HPDE6-E6E7 (cell line): ENCODE data around the gene PINK1.
A peak's percentile ranks its signal among the peaks of the same experiment; 100 is the strongest.

Source experiments
- DNase-seq: peaks from one replicate; pipeline ENCODE4 v3.0.0; 2011; ENCODE audit warnings: missing footprints; ENCODE audit errors: extremely low spot score

PINK1 gene

DNA sequence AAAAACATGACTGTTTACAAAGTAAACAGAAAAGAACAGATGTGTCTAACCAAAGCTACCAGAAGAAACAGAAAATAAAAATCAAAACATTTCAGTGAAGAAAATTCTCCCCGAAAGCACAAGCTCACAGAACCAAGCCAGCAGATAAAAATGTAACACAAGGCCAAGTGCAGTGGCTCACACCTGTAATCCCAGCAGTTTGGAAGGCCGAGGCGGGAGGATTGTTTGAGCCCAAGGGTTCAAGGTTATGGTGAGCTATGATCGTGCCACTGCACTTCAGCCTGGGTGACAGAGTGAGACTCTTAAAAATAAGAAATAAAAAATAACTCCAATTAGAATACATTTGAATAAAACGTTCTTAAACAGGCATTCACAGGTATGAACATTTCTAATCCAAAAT lies 47.0 kb downstream of the PINK1 start:
- DNase-seq = no peak

DNA sequence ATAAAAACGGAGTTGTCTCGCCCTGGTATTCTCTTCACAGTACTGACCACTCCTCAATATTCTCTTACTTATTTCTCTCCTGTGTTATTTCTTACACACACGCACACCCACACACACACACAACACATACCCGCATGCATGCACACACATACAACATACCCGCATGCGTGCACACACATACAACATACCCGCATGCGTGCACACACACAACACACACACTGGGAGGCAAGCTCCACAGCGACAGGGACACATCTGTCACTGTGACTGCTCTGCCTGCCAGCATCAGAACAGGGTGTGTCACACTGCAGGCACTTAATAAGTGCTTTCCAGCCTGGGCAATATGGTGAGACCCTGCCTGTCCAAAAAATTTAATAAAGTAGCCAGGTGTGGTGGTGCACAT lies 48.7 kb downstream of the PINK1 start:
- DNase-seq = no peak

DNA sequence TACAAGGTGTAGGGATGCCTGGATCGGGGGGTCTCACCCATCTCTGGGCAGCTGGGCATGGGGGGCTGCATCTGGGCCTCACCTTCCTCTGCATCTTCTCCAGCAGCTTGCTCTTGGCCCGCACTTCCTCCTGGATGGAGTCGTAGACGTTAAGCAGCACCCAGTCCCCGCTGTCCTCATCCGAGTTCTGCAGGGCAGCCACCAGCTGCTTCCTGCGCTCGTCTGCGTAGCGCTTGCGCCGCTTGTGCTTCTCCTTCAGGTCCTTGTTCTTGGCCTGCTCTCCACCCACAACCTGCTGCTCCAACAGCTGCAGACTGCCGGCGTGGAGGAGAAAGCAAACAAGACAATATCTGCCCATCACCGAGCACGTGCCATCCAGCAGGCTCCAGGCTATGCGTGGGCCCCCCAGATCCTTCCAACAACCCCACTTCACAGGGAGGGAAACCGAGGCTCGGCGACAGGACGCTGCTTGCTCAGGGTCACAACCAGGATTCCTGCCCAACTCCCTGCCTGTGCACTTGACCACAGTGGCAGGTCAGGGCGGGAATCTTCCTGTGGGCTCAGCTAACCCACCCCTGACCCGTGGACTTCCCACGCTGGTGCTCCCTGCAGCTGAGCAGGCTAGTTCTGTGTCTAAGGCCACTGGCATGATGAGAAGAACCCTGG lies 49.4 kb downstream of the PINK1 start:
- DNase-seq = no peak

DNA sequence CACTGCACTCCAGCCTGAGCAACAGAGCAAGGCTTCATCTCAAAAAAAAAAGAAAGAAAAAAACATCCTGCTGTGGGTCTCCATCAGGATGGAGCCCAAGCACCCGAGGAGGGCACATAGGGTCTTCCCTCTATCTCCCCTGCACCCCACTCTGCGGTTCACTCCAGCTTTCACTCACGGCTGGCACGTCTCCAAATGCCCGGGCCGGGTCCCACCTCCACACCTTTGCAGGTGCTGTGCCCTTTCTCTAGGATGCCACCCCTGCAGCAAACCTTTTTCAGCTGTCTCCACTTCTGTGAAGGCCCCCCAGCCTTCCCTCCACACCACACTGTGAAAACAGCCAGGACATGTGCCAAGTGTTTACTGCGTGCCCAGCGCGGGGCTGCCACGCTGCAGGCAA lies 50.4 kb downstream of the PINK1 start:
- DNase-seq = no peak

DNA sequence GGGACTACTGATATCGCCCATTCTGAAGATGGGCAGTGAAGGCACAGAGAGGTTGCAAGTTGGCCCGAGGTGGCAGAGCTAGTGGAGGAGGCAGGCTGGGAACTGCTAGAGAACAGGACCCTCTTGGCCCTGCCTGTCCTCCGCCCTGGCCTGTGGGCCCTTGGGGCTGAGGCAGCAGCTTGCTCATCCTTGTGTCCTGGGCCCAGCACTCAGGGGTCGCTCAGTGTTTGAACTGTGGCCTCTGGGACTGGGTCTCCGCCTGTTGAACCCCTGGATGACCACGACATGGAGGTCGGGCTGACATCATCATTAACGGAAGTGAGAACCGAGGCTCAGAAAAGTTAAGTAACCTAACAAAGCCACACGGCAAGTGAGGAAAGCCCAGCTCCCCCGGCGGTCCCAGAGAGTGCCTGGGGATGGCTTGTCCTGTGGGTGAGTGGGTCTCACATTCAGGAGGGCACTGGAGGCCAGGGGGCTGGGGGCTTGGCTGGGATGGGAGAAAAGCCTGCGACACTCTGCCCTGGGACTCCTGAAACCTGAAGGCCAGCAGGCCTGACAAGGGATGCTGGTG lies 50.9 kb downstream of the PINK1 start:
- DNase-seq = no peak

DNA sequence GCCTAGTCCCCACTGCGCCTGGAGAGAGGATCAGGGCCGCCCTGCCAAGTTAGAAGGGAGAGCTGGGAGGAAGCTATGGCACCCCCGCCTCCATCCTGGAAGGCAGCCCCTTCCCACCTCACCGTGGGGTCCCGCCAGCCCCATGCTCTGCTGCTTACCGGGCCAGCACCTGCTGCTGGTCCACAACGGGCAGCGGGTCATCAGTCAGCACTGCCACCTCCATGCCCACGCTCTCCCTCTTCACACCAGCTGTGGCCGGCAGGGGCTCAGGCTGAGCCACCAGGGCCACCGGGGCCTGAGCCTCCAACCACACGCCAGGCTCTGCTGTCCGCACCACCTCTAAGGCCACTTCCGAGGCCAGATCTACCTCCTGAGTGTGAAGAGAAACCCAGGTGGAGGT lies 51.4 kb downstream of the PINK1 start:
- no peak for DNase-seq

DNA sequence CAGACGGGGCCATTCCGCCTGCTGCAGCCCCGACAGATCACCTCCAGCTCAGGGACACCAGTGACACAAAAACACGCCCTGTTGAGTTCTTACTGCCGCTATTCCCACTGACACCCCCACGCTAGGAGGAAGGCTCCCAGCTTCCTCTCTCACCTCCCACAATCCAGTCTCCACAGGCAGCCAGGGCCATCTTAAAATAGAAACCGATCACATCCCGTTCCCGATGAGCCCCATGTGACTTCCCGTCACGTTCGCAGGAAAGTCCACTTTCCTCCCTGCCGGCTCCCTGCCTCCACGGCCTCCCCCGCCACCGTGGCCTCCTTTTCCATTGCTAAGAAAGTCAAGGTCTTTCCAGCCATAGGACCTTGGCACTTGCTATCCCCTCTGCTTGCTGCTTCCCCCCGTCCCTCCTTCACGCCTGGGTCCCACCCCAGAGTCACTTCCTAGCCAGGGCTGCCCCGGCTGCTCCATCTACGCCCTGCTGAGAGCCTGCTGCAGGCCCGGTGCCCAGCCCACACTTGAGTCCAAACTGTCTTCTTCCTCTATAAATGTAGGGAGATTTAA lies 51.9 kb downstream of the PINK1 start:
- no peak for DNase-seq

DNA sequence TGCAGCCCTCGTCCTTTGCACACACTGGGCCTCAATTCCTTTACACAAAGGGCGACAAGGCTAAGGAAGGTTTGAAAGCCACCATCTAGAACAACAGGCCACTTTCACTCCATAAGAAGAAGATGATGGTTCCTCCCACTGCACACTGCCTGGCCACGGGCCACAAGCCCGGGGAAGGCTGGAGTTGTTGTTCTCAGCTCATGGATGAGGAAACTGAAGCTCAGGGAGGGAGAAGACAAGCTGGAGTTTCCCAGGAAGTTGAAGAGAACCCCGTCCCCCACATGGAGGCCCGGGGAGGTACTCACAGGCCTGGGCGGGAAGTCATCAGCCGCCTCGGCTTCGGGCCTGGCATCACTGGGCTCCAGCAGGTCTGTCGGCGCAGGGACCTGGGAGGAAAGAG lies 52.5 kb downstream of the PINK1 start:
- DNase-seq = no peak

DNA sequence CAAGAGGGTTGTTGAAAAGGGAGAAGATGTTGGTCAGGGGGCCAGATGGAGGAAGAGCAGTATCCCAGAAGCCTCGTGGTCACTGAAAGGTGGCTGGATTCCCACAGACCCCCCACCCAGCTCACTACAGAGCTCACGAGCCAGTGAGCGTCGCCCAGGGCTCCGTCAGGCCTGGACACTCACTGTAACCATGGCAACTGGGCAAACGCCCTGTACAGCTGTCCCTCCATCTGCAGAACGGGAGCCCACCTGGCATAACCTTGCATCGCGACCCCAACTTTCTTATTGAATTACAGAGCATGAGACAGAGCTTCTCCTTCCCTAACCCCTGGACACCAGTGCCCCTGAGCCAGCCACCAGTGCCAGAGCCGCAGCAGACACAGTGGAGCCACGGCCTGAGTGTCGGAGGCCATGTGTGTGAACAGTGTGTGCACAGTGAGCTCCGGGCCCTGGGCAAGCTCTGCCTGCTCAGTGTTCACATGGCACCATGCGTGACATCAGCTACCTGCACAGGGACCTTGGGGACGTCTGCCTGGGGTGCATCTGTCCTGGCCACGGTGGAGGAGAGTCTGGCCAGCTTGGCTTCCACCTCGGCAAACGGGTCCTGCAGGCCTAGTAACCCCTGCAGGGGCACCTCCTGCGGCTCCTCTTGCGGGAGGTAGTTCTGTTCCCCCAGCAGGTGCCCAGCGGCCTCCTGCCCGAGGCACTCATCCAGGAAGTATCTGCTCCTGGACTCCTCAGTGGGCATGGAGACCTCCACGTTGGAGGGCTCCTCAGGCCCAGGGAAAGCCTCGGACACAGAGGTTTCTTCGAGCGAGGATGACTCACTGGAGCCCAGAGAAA lies 53.8 kb downstream of the PINK1 start:
- DNase-seq = no peak

DNA sequence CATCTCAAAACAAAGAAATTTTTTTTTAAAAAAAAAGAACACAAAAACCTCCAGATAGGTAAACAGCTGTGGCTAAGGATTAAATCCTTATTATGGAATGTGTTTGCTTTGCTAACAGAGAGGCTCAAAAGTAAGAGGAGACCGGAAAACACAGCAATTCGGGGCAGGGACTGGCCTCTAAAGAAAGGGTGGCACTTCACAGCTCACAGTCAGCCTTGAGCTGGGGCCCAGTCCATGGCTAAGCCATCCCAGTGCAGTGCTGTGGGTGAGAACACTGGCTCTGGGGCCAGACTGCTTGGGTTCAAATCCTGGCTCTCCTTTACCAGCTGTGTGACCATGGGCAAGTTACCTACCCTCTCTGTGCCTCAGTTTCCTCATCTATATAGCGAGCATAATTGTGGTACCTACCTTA lies 56.4 kb downstream of the PINK1 start:
- DNase-seq = no peak

DNA sequence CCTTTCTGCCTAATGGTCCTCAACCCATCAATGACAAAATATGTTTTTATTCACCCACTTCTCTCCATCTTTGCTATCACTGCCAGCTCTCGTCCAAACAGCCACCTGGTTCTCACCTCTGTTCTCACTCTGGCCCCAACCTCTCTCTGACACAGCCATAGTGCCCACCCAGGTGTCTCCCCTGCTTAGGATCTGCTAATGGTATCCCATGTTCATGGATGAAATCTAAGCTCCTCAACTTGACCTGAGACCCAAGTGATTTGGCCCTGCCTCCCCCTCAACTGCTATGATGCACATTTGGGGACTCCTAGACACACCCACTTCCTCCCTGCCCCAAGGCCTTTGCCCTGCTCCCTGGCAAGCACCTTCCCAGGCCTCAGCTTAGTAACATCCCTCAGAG lies 58.6 kb downstream of the PINK1 start:
- no peak for DNase-seq

DNA sequence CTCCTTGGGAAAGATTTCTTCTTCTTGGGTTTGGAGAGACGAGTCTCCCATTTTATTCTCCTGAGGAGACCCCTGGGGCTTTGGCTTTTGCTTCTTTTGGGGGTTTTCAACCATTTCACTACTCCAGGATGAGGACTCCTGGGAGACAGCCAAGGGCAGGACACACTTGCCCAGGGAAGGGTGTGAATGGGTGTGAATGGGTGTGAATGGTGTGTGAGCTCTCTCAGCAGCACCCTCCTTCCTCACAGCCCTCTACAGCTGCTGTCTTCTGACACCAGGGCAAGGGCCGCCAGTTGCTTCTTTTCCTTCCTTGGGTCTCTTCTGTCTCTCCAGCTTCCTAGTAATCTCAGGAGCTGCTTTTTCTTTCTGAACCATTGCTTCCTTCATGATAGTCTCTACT lies 60.4 kb downstream of the PINK1 start:
- no peak for DNase-seq

DNA sequence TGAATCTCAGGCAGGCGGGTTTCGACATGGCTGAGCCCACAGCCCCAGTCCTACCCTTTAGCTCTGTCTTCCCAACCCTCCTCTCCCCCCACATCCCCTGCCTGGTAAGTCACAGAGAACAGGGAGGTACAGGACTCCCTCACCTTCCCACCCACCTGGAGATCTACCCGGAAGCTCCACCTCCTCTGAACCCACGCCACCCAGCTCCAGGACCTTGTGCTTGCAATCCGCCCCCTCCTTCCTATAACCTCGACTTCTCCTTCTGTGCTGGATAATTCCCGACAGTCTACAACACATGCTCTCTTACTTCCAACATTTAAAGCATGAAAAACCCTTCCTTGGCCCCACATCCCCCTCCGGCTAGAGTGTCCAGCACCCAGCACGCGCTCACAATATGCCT lies 62.3 kb downstream of the PINK1 start:
- DNase-seq = no peak

DNA sequence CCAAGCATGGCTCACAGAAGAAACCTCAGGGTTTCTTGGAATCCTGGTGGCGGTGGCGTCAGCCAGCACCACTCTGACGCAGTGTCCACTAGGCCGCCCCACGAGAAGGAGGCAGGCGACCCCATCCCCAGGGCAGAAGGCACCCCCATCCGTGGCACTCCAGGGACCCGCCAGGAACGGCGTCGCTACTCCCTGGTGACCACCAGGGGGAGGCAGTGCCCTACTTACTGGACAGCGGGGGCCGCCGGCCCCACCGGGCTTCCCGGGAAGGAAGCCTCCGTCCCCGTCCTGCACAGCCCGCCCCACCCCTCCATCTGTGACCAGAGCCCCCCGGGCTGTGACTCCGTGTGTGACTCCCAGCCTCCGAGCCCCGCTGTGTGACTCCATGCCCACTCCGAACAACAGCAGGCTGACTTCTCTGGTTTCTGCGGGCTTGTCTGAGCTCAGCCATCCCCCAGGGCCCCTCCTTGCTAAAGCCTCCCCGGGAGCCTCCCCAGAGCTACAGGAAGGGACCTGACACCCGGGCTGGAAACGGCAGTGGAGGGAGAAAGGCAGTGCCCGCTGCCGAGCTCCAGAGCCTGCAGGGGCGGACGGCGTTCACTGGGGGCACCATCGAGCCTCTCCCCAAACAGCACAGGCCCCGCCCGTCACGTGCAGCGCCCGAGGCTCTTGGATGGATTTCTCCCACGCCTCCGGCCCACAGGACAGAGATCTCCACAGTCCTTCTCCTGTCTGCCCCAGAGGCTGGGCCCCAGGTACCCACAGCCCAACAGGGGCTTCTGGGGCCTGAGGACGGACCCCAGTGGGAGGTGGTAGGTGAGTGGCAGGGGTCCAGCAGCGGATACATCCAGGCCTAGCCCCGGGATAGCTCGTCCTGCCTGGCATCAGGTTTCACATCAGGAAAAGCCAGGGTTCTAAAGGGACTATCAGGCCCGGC lies 63.4 kb downstream of the PINK1 start:
- peak; percentile 97 for DNase-seq

DNA sequence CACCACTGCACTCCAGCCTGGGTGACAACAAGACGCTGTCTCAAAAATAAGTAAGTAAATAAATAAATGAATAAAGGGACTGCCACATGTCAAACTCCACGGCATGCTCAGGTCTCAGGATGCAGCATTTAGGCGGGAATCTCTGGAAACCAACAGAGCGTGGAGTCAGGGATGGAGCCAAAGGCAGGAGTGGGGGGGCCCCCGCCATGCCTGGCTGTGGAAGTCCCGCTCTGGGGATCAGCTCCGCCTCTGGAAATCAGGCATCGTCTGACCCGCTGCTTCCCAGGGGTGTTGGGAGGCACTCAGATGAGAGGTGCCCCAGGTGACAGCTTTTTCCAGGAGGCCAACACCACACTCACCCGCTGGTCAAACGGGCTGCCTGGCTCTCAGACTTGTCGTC lies 64.3 kb downstream of the PINK1 start:
- DNase-seq = no peak

DNA sequence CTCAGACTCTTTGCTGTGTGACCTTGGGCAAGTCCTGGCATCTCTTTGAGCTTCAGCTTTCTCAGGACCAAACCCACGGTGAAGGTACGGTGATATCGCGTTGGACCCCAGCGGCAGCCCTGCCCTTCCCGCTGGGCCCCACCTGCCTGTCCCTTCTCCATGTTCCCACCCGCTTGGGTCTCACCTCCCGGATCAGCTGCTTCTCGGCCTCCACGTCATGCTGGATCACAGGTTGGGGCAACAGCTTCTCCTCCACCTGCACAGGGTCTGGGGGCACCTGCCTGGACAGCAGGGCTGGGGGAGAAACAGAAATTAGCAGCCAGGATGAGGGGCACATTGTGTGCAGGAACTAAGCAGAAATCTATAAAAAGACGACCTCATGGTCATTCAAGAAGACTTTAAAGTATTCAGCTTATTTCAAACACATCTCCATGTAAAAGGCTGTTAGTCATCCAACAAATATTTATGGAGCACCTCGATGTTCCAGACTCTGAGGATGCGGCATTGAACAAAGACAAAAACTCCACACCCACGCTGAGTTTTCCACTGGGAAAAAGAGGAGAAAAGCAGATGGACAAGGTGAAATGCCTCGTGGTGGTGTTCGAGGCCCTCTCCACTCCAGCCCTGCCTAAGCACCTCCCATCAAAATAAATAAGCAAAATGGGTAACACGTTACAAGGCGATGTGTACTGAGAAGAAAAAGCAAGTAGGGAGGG lies 65.1 kb downstream of the PINK1 start:
- no peak for DNase-seq

DNA sequence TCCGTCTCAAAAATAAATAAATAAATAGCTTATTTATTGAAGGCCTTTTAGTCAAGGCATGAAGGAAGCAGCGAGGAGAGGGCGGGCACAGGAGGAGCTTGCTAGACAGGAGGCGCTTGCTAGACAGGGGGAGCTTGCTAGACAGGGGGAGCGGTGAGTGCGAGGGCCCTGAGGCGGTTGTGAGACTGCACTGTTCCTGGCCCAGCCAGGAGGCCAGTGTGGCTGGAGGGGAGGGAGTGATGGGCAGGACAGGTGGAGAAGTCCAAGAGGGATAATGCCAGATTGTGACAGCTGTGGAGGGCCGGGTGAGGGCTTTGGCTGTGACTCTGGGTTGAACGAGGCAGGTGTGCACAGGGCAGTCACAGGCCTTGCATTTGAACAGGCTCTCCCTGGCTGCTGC lies 66.3 kb downstream of the PINK1 start:
- no peak for DNase-seq

DNA sequence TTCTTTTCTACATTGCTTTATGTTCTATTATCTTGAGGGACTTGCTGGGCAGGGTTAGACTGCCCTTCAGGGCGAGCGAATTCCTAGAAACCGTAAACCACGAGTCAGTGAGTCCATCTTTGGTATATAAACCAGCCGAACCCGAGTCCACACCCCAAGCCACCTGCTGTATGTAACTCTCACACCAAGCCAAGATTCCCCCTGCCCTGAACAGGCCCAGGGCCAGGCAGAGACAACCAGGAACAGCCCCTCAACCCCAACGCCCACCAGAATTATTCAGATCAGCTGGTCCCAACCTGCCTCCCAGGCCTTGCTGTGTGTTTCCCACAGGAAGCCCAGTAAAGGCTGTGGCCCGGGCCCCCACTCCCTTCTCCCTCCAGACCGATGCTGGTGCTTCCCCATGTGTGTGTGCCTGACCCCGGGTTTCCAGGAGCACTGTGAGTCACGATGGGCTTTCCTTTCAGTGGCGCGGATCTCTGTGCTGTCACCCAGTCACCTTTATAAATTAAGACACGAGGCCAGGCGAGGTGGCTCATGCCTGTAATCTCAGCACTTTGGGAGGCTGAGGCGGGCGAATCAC lies 67.5 kb downstream of the PINK1 start:
- DNase-seq = no peak
